H9 (cell line): ENCODE measurements around the gene BCAS3. TPM values are rescaled to one million over a fixed set of nuclear protein-coding genes. Genes with fewer than 3 reads are reported as not detected.

Experiments used
- DNase-seq: peaks from one replicate; pipeline ENCODE4 v3.0.0-alpha.2; 2017
- H2AFZ ChIP-seq: one replicate; pipeline ENCODE4 v1.6.1; 2013; ENCODE audit warnings: mild to moderate bottlenecking, low read length, control low read depth, moderate library complexity
- H2AK5ac ChIP-seq: 2 replicates; pipeline ENCODE4 v1.6.1; 2013; ENCODE audit warnings: low read length, control low read depth, mixed read lengths; ENCODE audit not compliant: insufficient read length
- H2BK120ac ChIP-seq: one replicate; pipeline ENCODE4 v1.6.1; 2013; ENCODE audit warnings: low read depth, mild to moderate bottlenecking, low read length, control low read depth, inconsistent platforms; ENCODE audit not compliant: poor library complexity, severe bottlenecking
- H2BK12ac ChIP-seq: 2 replicates; pipeline ENCODE4 v1.6.1; 2013; ENCODE audit warnings: low read length, control low read depth, mixed read lengths, low read depth; ENCODE audit not compliant: insufficient read length
- H2BK15ac ChIP-seq: 2 replicates; pipeline ENCODE4 v1.6.1; 2013; ENCODE audit warnings: low read depth, low read length, control low read depth
- H2BK20ac ChIP-seq: one replicate; pipeline ENCODE4 v1.6.1; 2013; ENCODE audit warnings: low read depth, mild to moderate bottlenecking, low read length, control low read depth, inconsistent platforms; ENCODE audit not compliant: poor library complexity, severe bottlenecking
- H2BK5ac ChIP-seq: 2 replicates; pipeline ENCODE4 v1.6.1; 2013; ENCODE audit warnings: low read length, control low read depth, mixed read lengths; ENCODE audit not compliant: insufficient read length
- H3K14ac ChIP-seq: 2 replicates; pipeline ENCODE4 v1.6.1; 2013; ENCODE audit warnings: low read length, control low read depth; ENCODE audit not compliant: insufficient read depth
- H3K18ac ChIP-seq: 2 replicates; pipeline ENCODE4 v1.6.1; 2013; ENCODE audit warnings: low read depth, mild to moderate bottlenecking, mixed read lengths, low read length, control low read depth; ENCODE audit not compliant: insufficient read length
- H3K23ac ChIP-seq: 2 replicates; pipeline ENCODE4 v1.6.1; 2013; ENCODE audit warnings: low read length, control low read depth, mixed read lengths, low read depth; ENCODE audit not compliant: insufficient read length
- H3K23me2 ChIP-seq: 2 replicates; pipeline ENCODE4 v1.6.1; 2013; ENCODE audit warnings: low read depth, mild to moderate bottlenecking, mixed read lengths, low read length, control low read depth; ENCODE audit not compliant: insufficient read length, poor library complexity, severe bottlenecking
- H3K27ac ChIP-seq: 2 replicates; pipeline ENCODE4 v1.5.1; 2013; ENCODE audit warnings: low read length, control low read depth, mixed read lengths, low read depth; ENCODE audit not compliant: insufficient read length
- H3K27me3 ChIP-seq: 2 replicates; pipeline ENCODE4 v1.6.1; 2013; ENCODE audit warnings: low read length, control low read depth, inconsistent platforms; ENCODE audit not compliant: insufficient read depth
- H3K4ac ChIP-seq: 2 replicates; pipeline ENCODE4 v1.6.1; 2013; ENCODE audit warnings: low read depth, mild to moderate bottlenecking, control low read depth, inconsistent platforms, low read length, moderate library complexity
- H3K4me1 ChIP-seq: 2 replicates; pipeline ENCODE4 v1.6.1; 2013; ENCODE audit warnings: low read length, control low read depth, inconsistent platforms; ENCODE audit not compliant: insufficient read depth
- H3K4me2 ChIP-seq: 2 replicates; pipeline ENCODE4 v1.6.1; 2013; ENCODE audit warnings: low read length, control low read depth, mixed read lengths; ENCODE audit not compliant: insufficient read length, insufficient read depth
- H3K56ac ChIP-seq: 2 replicates; pipeline ENCODE4 v1.6.1; 2013; ENCODE audit warnings: low read depth, mild to moderate bottlenecking, mixed read lengths, low read length, control low read depth; ENCODE audit not compliant: insufficient read length
- H3K79me1 ChIP-seq: 2 replicates; pipeline ENCODE4 v1.6.1; 2013; ENCODE audit warnings: low read depth, mild to moderate bottlenecking, moderate library complexity, low read length, control low read depth, inconsistent platforms; ENCODE audit not compliant: insufficient read depth, poor library complexity, severe bottlenecking
- H3K79me2 ChIP-seq: 2 replicates; pipeline ENCODE4 v1.6.1; 2013; ENCODE audit warnings: low read length, control low read depth, inconsistent platforms; ENCODE audit not compliant: insufficient read depth
- H3K9ac ChIP-seq: 2 replicates; pipeline ENCODE4 v1.6.1; 2013; ENCODE audit warnings: low read length, control low read depth, mixed read lengths; ENCODE audit not compliant: insufficient read length; ENCODE audit errors: extremely low read depth
- H3K9me3 ChIP-seq: one replicate; pipeline ENCODE4 v1.6.1; 2013; ENCODE audit warnings: low read depth, low read length, inconsistent platforms; ENCODE audit not compliant: control insufficient read depth
- H3T11ph ChIP-seq: one replicate; pipeline ENCODE4 v1.6.1; 2013; ENCODE audit warnings: mild to moderate bottlenecking, low read length, control low read depth, inconsistent platforms
- H4K20me1 ChIP-seq: one replicate; pipeline ENCODE4 v1.6.1; 2013; ENCODE audit not compliant: control insufficient read depth, insufficient read length, insufficient read depth
- H4K5ac ChIP-seq: 2 replicates; pipeline ENCODE4 v1.6.1; 2013; ENCODE audit warnings: low read depth, mild to moderate bottlenecking, mixed read lengths, low read length, control low read depth; ENCODE audit not compliant: insufficient read length
- H4K8ac ChIP-seq: replicated peaks from 2 replicates; pipeline ENCODE4 v1.6.1; 2013; ENCODE audit warnings: low read length, control low read depth, mixed read lengths, low read depth; ENCODE audit not compliant: insufficient read length
- H4K91ac ChIP-seq: 2 replicates; pipeline ENCODE4 v1.6.1; 2013; ENCODE audit warnings: low read depth, mild to moderate bottlenecking, moderate library complexity, mixed read lengths, low read length, control low read depth; ENCODE audit not compliant: insufficient read length
- H3K27ac Mint-ChIP-seq, 3 experiments: 2 replicates in 2 of 3; 3 replicates in 1 of 3; pipeline ENCODE4 v1.8.0; 2020 to 2021; ENCODE audit warnings: mixed read lengths in 3 of 3, mild to moderate bottlenecking in 1 of 3, moderate library complexity in 1 of 3
- H3K27me3 Mint-ChIP-seq: 2 replicates; pipeline ENCODE4 v1.8.0; 2021; ENCODE audit warnings: low read depth, mild to moderate bottlenecking, moderate library complexity, mixed read lengths
- H3K36me3 Mint-ChIP-seq, 3 experiments: 2 replicates in 2 of 3; 3 replicates in 1 of 3; pipeline ENCODE4 v1.8.0; 2020 to 2021; ENCODE audit warnings: low read depth in 3 of 3, mixed read lengths in 3 of 3; ENCODE audit not compliant: insufficient read depth in 1 of 3
- H3K4me1 Mint-ChIP-seq, 2 experiments: 2 replicates each; pipeline ENCODE4 v1.8.0; 2020; ENCODE audit warnings: mixed read lengths in 2 of 2
- H3K4me3 Mint-ChIP-seq, 2 experiments: 2 replicates in 1 of 2; 3 replicates in 1 of 2; pipeline ENCODE4 v1.8.0; 2020 to 2021; ENCODE audit warnings: mild to moderate bottlenecking in 2 of 2, mixed read lengths in 2 of 2, moderate library complexity in 1 of 2
- H3K9me3 Mint-ChIP-seq, 2 experiments: 2 replicates in 1 of 2; 3 replicates in 1 of 2; pipeline ENCODE4 v1.8.0; 2020; ENCODE audit warnings: mild to moderate bottlenecking in 2 of 2, mixed read lengths in 2 of 2, moderate library complexity in 1 of 2
- CTCF ChIP-seq: fragments of 200-600 bp; sonication (generic); conservative IDR thresholded peaks from 3 replicates; pipeline ENCODE4 v1.8.0; 2021; ENCODE audit warnings: antibody characterized with exemption, mild to moderate bottlenecking
- WGBS: extraction: QIAGEN DNeasy Blood & Tissue Kit; methylation state at CpG from one replicate; pipeline ENCODE4 v1.1.7; 2013; ENCODE audit warnings: missing lambda C conversion rate, low lambda C conversion rate, mixed read lengths; ENCODE audit not compliant: insufficient read length; ENCODE audit errors: extremely low coverage; 5-methylcytosine and 5-hydroxymethylcytosine counted together
- total RNA-seq: library from RNA; stranded (reverse); gene quantifications from 2 replicates; pipeline ENCODE4 v1.2.1, GENCODE V29; 2021

BCAS3 gene
- total RNA-seq, 1 experiment from 2014 or later: 22.4 TPM

- no peak overlapping the region for H3K14ac ChIP-seq
- H3K27me3 Mint-ChIP-seq: no peaks in the 10 kb centered on the region
- no peak overlapping the region for H3K27ac Mint-ChIP-seq
- H2BK12ac ChIP-seq: no peak overlapping the region
- H3K36me3 Mint-ChIP-seq: no peaks in the 10 kb centered on the region
- no peak overlapping the region for H3K27ac ChIP-seq
- H3K23ac ChIP-seq: no peak overlapping the region
- no peak overlapping the region for H2AK5ac ChIP-seq
- no peak for TF ChIP-seq CTCF
- H3K4me1 Mint-ChIP-seq: no peaks in the 10 kb centered on the region
- 100% methylated on average over 1 of the region's 7 CpGs for WGBS
- H3K18ac ChIP-seq: no peak overlapping the region
- H3K4me3 Mint-ChIP-seq: no peak overlapping the region
- H4K8ac ChIP-seq: no peak overlapping the region
- H2BK15ac ChIP-seq: no peak overlapping the region
- no peak overlapping the region for H4K91ac ChIP-seq
- no peaks in the 10 kb centered on the region for H3K27me3 ChIP-seq
- no peaks in the 10 kb centered on the region for H4K20me1 ChIP-seq
- H3K4me2 ChIP-seq: no peak overlapping the region
- no peak overlapping the region for H2BK120ac ChIP-seq
- H3K4ac ChIP-seq: no peak overlapping the region
- H3K9me3 Mint-ChIP-seq: no peaks in the 10 kb centered on the region
- H3K4me1 ChIP-seq: no peaks in the 10 kb centered on the region
- no peaks in the 10 kb centered on the region for H3K79me2 ChIP-seq
- H3K79me1 ChIP-seq: no peaks in the 10 kb centered on the region
- H3K9ac ChIP-seq: no peak overlapping the region
- no peak overlapping the region for H2AFZ ChIP-seq
- H2BK5ac ChIP-seq: no peak overlapping the region
- DNase-seq: no peak
- no peak overlapping the region for H3K56ac ChIP-seq
- no peaks in the 10 kb centered on the region for H3K9me3 ChIP-seq
- H3T11ph ChIP-seq: no peak overlapping the region
- H4K5ac ChIP-seq: no peak overlapping the region
- H2BK20ac ChIP-seq: no peak overlapping the region
- H3K23me2 ChIP-seq: no peaks in the 10 kb centered on the region
These were observed 668.4 kb downstream of the BCAS3 start for GRCh38 chr17:61345825-61346666.
